ENCODE data around the gene KRTAP3-3.

GRCh38 chr17:40960144-40960543 lies 33.8 kb downstream of the KRTAP3-3 start:
- TF ChIP-seq, protein P1, sequence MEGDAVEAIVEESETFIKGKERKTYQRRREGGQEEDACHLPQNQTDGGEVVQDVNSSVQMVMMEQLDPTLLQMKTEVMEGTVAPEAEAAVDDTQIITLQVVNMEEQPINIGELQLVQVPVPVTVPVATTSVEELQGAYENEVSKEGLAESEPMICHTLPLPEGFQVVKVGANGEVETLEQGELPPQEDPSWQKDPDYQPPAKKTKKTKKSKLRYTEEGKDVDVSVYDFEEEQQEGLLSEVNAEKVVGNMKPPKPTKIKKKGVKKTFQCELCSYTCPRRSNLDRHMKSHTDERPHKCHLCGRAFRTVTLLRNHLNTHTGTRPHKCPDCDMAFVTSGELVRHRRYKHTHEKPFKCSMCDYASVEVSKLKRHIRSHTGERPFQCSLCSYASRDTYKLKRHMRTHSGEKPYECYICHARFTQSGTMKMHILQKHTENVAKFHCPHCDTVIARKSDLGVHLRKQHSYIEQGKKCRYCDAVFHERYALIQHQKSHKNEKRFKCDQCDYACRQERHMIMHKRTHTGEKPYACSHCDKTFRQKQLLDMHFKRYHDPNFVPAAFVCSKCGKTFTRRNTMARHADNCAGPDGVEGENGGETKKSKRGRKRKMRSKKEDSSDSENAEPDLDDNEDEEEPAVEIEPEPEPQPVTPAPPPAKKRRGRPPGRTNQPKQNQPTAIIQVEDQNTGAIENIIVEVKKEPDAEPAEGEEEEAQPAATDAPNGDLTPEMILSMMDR (IDR thresholded peaks at IDR 0.05; ENCODE audit: low read depth, low read length): no peak
- TF ChIP-seq POLR2A (IDR thresholded peaks at IDR 0.05; ENCODE audit: extremely low read depth, insufficient read length) (no peak), MYC (IDR thresholded peaks at IDR 0.05; ENCODE audit: low read depth, low read length) (no peak)

Data from NB4 (cell line).